ENCODE data around the gene CENPX. TPM values are rescaled to one million over a fixed set of nuclear protein-coding genes. Genes with fewer than 3 reads are reported as not detected.

Gene CENPX
- polyA plus RNA-seq, 1 experiment = 57.0 TPM

DNA sequence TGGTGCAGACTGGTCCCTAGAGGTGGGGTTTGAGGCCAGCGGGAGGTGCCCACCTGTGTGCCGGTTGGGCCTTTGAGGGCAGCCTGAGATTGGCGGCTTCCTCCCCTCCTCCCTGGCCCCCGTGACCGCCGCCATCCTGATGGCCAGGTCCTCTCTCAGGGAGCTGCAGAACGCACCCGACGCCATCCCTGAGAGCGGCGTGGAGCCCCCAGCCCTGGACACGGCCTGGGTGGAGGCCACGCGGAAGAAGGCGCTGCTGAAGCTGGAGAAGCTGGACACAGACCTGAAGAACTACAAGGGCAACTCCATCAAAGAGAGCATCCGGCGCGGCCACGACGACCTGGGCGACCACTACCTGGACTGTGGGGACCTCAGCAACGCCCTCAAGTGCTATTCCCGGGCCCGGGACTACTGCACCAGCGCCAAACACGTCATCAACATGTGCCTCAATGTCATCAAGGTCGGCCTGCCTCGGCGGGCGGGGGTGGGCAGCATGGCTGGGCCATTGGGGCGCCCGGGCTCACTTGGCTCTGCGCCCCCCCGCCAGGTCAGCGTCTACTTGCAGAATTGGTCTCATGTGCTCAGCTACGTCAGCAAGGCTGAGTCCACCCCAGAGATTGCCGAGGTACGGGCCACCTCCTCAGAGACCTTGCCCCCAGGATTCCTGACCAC lies 31.8 kb upstream of the CENPX start:
- TF ChIP-seq, protein P1, sequence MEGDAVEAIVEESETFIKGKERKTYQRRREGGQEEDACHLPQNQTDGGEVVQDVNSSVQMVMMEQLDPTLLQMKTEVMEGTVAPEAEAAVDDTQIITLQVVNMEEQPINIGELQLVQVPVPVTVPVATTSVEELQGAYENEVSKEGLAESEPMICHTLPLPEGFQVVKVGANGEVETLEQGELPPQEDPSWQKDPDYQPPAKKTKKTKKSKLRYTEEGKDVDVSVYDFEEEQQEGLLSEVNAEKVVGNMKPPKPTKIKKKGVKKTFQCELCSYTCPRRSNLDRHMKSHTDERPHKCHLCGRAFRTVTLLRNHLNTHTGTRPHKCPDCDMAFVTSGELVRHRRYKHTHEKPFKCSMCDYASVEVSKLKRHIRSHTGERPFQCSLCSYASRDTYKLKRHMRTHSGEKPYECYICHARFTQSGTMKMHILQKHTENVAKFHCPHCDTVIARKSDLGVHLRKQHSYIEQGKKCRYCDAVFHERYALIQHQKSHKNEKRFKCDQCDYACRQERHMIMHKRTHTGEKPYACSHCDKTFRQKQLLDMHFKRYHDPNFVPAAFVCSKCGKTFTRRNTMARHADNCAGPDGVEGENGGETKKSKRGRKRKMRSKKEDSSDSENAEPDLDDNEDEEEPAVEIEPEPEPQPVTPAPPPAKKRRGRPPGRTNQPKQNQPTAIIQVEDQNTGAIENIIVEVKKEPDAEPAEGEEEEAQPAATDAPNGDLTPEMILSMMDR (IDR thresholded peaks at IDR 0.05; ENCODE audit: insufficient read depth, low read depth, low read length) = no peak
- Histone ChIP-seq H3K36me3 (ENCODE audit: control insufficient read depth, insufficient read depth, low read length) (peaks cover 47% of the 10 kb centered on the region), H3K4me3 (ENCODE audit: low read depth, low read length) (no peak overlapping the region), H3K27me3 (ENCODE audit: control insufficient read depth, insufficient read depth, low read length) (no peaks in the 10 kb centered on the region)
- ChIA-PET CTCF (interaction anchor here (1.6 kb wide), 1 partner anchor 23 kb away, joined by 5 read pairs; the partner anchor contains the start of gene RAC3), POLR2A (no interaction called here)
- no peak for DNase-seq (ENCODE audit: low read depth)

DNA sequence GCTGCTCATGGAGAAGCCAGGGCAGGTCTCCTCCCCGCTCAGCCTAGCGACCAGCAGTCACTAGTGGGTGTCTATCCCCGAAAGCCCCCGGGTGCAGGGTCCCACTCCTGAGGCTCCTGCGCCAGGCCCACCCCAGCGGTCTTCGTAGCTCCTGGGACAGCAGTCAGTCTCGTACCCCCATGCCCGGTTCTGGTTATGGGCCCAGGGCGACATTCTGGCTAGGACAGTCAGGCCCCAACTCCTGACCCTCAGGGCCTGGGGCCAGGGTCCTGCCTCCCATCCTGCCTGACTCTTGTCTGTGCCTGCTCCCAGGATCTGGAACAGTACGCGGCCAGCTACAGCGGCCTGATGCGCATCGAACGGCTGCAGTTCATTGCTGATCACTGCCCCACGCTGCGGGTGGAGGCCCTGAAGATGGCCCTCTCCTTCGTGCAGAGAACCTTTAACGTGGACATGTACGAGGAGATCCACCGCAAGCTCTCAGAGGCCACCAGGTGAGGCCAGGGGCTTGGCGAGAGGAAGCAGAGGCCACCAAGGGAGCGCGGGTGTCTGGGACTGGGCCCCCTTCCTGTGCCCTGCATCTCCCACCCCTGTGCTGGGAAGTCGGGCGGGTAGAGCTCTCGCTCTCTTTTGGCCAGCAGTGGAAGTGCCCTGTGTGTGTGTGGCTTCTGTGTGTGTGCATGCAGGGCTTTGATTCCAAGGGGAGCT lies 31.0 kb upstream of the CENPX start:
- TF ChIP-seq, protein P1 (IDR thresholded peaks at IDR 0.05; ENCODE audit: insufficient read depth, low read depth, low read length) = no peak
- no peak overlapping the region for H3K4me3 ChIP-seq (ENCODE audit: low read depth, low read length)
- ChIA-PET POLR2A (no interaction called here), CTCF (interaction anchor here (1.2 to 1.4 kb wide), 2 partner anchors 12 to 16 kb away, joined by 3 to 5 read pairs; partner anchors contain the start of genes DCXR and DUS1L)
- no peaks in the 10 kb centered on the region for H3K27me3 ChIP-seq (ENCODE audit: control insufficient read depth, insufficient read depth, low read length)
- no peak for DNase-seq (ENCODE audit: low read depth)
- peaks cover 48% of the 10 kb centered on the region for H3K36me3 ChIP-seq (ENCODE audit: control insufficient read depth, insufficient read depth, low read length)

DNA sequence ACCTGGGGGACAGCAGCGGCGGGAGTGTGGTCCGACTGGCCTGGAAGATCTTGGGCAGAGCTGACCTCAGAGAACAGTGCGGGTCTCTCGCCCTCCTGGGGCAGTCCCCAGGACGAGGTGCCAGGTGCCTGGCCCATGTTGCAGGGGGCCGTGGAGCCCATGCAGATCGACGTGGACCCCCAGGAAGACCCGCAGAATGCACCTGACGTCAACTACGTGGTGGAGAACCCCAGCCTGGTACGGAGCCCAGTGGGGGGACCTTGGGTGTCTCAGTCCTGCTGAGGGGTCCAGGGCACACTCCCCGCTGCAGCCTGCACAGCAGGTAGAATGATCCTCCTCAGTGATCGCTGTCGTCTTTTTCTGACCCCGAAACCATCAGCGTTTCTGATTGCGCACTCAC lies 30.5 kb upstream of the CENPX start:
- no peak for DNase-seq (ENCODE audit: low read depth)
- Histone ChIP-seq H3K27me3 (ENCODE audit: control insufficient read depth, insufficient read depth, low read length) (no peaks in the 10 kb centered on the region), H3K36me3 (ENCODE audit: control insufficient read depth, insufficient read depth, low read length) (peaks cover 52% of the 10 kb centered on the region), H3K4me3 (ENCODE audit: low read depth, low read length) (peak overlapping the region; percentile 87)
- CTCF ChIA-PET = interaction anchor here (1.2 to 1.4 kb wide), 2 partner anchors 12 to 16 kb away, joined by 3 to 5 read pairs; partner anchors contain the start of genes DCXR and DUS1L
- POLR2A ChIA-PET = no interaction called here
- TF ChIP-seq, protein P1 (IDR thresholded peaks at IDR 0.05; ENCODE audit: insufficient read depth, low read depth, low read length) = no peak

DNA sequence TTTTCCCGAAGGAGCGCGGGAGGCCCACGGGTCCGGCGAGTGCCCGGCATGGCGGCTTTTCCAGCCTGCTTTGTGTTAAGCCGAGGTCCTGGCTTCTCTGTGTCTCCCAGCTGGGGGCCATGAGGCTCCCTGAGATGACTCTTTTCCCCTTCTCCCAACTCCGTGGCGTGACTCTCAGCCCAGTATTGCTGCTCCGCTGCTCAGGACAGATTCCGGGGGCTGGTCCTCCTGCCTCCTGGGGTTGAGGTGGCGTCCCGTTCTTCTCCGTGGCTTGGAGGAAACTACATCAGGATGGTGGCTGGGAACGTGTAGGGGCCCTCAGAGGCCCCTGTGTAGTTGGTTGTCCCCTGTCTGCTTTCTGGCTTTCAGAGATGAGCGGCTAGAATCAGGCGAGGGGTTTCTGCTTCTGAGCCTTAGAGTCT lies 30.0 kb upstream of the CENPX start:
- POLR2A ChIA-PET = no interaction called here
- CTCF ChIA-PET = interaction anchor here (1.2 to 1.4 kb wide), 2 partner anchors 13 to 15 kb away, joined by 3 to 5 read pairs; partner anchors contain the start of genes DCXR and DUS1L

More for the DNA sequence above, 30.0 kb upstream of the CENPX start:
- TF ChIP-seq, protein P1 (IDR thresholded peaks at IDR 0.05; ENCODE audit: insufficient read depth, low read depth, low read length) = no peak
- peaks cover 55% of the 10 kb centered on the region for H3K36me3 ChIP-seq (ENCODE audit: control insufficient read depth, insufficient read depth, low read length)
- H3K27me3 ChIP-seq (ENCODE audit: control insufficient read depth, insufficient read depth, low read length) = no peaks in the 10 kb centered on the region
- H3K4me3 ChIP-seq (ENCODE audit: low read depth, low read length) = peak overlapping the region; percentile 87
- no peak for DNase-seq (ENCODE audit: low read depth)
